GM18907 (cell line): ENCODE results near the gene PHLDA1.

ENCODE experiments used
- ATAC-seq: cut with Tn5 transposase; IDR thresholded peaks from one replicate; pipeline ENCODE4 v1.9.1; 2021; ENCODE audit warnings: mild to moderate bottlenecking, moderate library complexity; ENCODE audit not compliant: unreplicated experiment

The PHLDA1 gene

GRCh38 chr12:76038176-76038575 lies 6.6 kb upstream of the PHLDA1 start:
- no peak for ATAC-seq

- ATAC-seq, result peak; percentile 69
These were observed 5.8 kb upstream of the PHLDA1 start for GRCh38 chr12:76037130-76038103.

GRCh38 chr12:76035045-76035444 lies 3.5 kb upstream of the PHLDA1 start:
- no peak for ATAC-seq

GRCh38 chr12:76033081-76034011 lies 1.8 kb upstream of the PHLDA1 start:
- no peak for ATAC-seq

GRCh38 chr12:76032043-76032981 lies 736 bp upstream of the PHLDA1 start:
- ATAC-seq, result peak; percentile 35

- ATAC-seq, result peak; percentile 12
These were observed 529 bp downstream of the PHLDA1 start for GRCh38 chr12:76031081-76031413.

GRCh38 chr12:76030341-76031080 lies 1.1 kb downstream of the PHLDA1 start:
- ATAC-seq, result no peak

GRCh38 chr12:76029982-76030340 lies 1.6 kb downstream of the PHLDA1 start:
- ATAC-seq, result no peak

GRCh38 chr12:76028571-76029277 lies 2.9 kb downstream of the PHLDA1 start:
- no peak for ATAC-seq

- ATAC-seq, result no peak
These were observed 4.9 kb downstream of the PHLDA1 start for GRCh38 chr12:76026643-76027063.

- ATAC-seq, result no peak
These were observed 5.7 kb downstream of the PHLDA1 start for GRCh38 chr12:76025601-76026575.

GRCh38 chr12:76024942-76025600 lies 6.5 kb downstream of the PHLDA1 start:
- ATAC-seq, result no peak

GRCh38 chr12:76024102-76024781 lies 7.3 kb downstream of the PHLDA1 start:
- no peak for ATAC-seq

GRCh38 chr12:76023069-76023690 lies 8.4 kb downstream of the PHLDA1 start:
- ATAC-seq, result no peak

- ATAC-seq, result no peak
These were observed 9.1 kb downstream of the PHLDA1 start for GRCh38 chr12:76022506-76022905.
